Liver (tissue), 9 donors: ENCODE results near the gene UGT1A9. TPM values are rescaled to one million over a fixed set of nuclear protein-coding genes. Genes with fewer than 3 reads are reported as not detected.

Source experiments
- DNase-seq: peaks from one replicate; pipeline ENCODE4 v3.0.0-alpha.2; 2017; ENCODE audit warnings: low spot score
- H3K27ac ChIP-seq, 2 donors: one replicate each; pipeline ENCODE4 v1.7.0; 2013; ENCODE audit warnings: inconsistent platforms in 2 of 2, low read length in 2 of 2, control low read depth in 1 of 2, low read depth in 1 of 2, mild to moderate bottlenecking in 1 of 2
- H3K27me3 ChIP-seq, 4 donors: one replicate each; pipeline versions ENCODE4 v1.6.1 to v1.7.0; 2013; ENCODE audit warnings: low read length in 3 of 4, inconsistent platforms in 1 of 4, mild to moderate bottlenecking in 1 of 4, moderate library complexity in 1 of 4; ENCODE audit not compliant: control insufficient read depth in 4 of 4, insufficient read depth in 4 of 4
- H3K36me3 ChIP-seq, 4 donors: one replicate each; pipeline versions ENCODE4 v1.6.1 to v1.7.0; 2013; ENCODE audit warnings: low read length in 3 of 4, mild to moderate bottlenecking in 3 of 4, low read depth in 1 of 4, moderate library complexity in 1 of 4; ENCODE audit not compliant: control insufficient read depth in 4 of 4, insufficient read depth in 3 of 4
- H3K4me1 ChIP-seq, 4 donors: one replicate each; pipeline versions ENCODE4 v1.6.1 to v1.7.0; 2013; ENCODE audit warnings: low read length in 3 of 4, mild to moderate bottlenecking in 3 of 4, moderate library complexity in 1 of 4; ENCODE audit not compliant: control insufficient read depth in 4 of 4, insufficient read depth in 4 of 4
- H3K4me3 ChIP-seq, 3 donors: one replicate each; pipeline versions ENCODE4 v1.6.1 to v1.7.0; 2013; ENCODE audit warnings: low read length in 3 of 3, control low read depth in 1 of 3, low read depth in 1 of 3, mild to moderate bottlenecking in 1 of 3
- H3K9ac ChIP-seq, 2 donors: one replicate each; pipeline ENCODE4 v1.7.0; 2013; ENCODE audit warnings: low read length in 2 of 2, mild to moderate bottlenecking in 2 of 2, moderate library complexity in 2 of 2, control low read depth in 1 of 2, low read depth in 1 of 2
- H3K9me3 ChIP-seq, 4 donors: one replicate each; pipeline versions ENCODE4 v1.6.1 to v1.7.0; 2013; ENCODE audit warnings: low read length in 3 of 4; ENCODE audit not compliant: control insufficient read depth in 4 of 4
- FOXA1 ChIP-seq: IDR thresholded peaks from 2 replicates; pipeline ENCODE4 v1.6.1; 2016; ENCODE audit warnings: antibody characterized with exemption
- FOXA2 ChIP-seq: IDR thresholded peaks from 2 replicates; pipeline ENCODE4 v1.6.1; 2016; ENCODE audit warnings: antibody characterized with exemption
- GABPA ChIP-seq, 2 donors: IDR thresholded peaks in 1 of 2; conservative IDR thresholded peaks in 1 of 2; 2 replicates each; pipeline ENCODE4 v1.6.1; 2016; ENCODE audit warnings: antibody characterized with exemption in 2 of 2, mild to moderate bottlenecking in 1 of 2, moderate library complexity in 1 of 2
- HNF4A ChIP-seq, 2 donors: conservative IDR thresholded peaks; 2 replicates each; pipeline ENCODE4 v1.6.1; 2016; ENCODE audit warnings: antibody characterized with exemption in 2 of 2, mild to moderate bottlenecking in 2 of 2
- HNF4G ChIP-seq: IDR thresholded peaks from 2 replicates; pipeline ENCODE4 v1.6.1; 2016; ENCODE audit warnings: antibody characterized with exemption
- JUND ChIP-seq, 2 donors: IDR thresholded peaks; 2 replicates each; pipeline ENCODE4 v1.6.1; 2016; ENCODE audit warnings: antibody characterized with exemption in 2 of 2
- NR2F2 ChIP-seq: IDR thresholded peaks from 2 replicates; pipeline ENCODE4 v1.6.1; 2016; ENCODE audit warnings: antibody characterized with exemption
- RAD21 ChIP-seq, 2 donors: IDR thresholded peaks; 2 replicates each; pipeline ENCODE4 v1.6.1; 2016; ENCODE audit warnings: antibody characterized with exemption in 2 of 2, mild to moderate bottlenecking in 2 of 2
- RXRA ChIP-seq, 2 donors: IDR thresholded peaks; 2 replicates each; pipeline ENCODE4 v1.6.1; 2017 to 2018; ENCODE audit warnings: antibody characterized with exemption in 2 of 2, mild to moderate bottlenecking in 1 of 2
- TAF1 ChIP-seq: conservative IDR thresholded peaks from 2 replicates; pipeline ENCODE4 v1.6.1; 2016; ENCODE audit warnings: antibody characterized with exemption, mild to moderate bottlenecking
- YY1 ChIP-seq: IDR thresholded peaks from 2 replicates; pipeline ENCODE4 v1.6.1; 2016; ENCODE audit warnings: antibody characterized with exemption, mild to moderate bottlenecking
- WGBS: extraction: QIAGEN DNeasy Blood & Tissue Kit; methylation state at CpG from one replicate; pipeline ENCODE4 v1.1.7; 2013; 5-methylcytosine and 5-hydroxymethylcytosine counted together
- polyA plus RNA-seq, 2 donors: library from polyadenylated mRNA; stranded (reverse) in 1 of 2; unstranded in 1 of 2; fragments of 200-250 nt in 1 of 2; fragments of >200 nt in 1 of 2; fragmentation: Nextera tagmentation in 1 of 2; extraction: Ambion mirVana in 1 of 2; gene quantifications; one replicate each; pipeline versions ENCODE4 v1.2.1 to v1.2.3, GENCODE V29; 2013 to 2015
- total RNA-seq, 2 donors: library from RNA; depleted of rRNA; stranded (reverse); fragments of >200 nt; gene quantifications; one replicate each; pipeline ENCODE4 v1.2.3, GENCODE V29; 2014
- TF ChIP-seq, protein P1 (sequence below): IDR thresholded peaks from 2 replicates; pipeline ENCODE4 v1.6.1; 2016; ENCODE audit warnings: antibody characterized with exemption, mild to moderate bottlenecking
- TF ChIP-seq, protein P2 (sequence below): IDR thresholded peaks from 2 replicates; pipeline ENCODE4 v1.6.1; 2016; ENCODE audit warnings: antibody characterized with exemption
- TF ChIP-seq, protein P3 (sequence below): fragments of 150-350 bp; IDR thresholded peaks from 2 replicates; pipeline ENCODE4 v1.5.1; 2017; ENCODE audit warnings: improper control_type of control experiment, low read depth, low read length; ENCODE audit not compliant: missing input control
- donor health status: healthy.
- donor health status: healthy.
- donor health status: healthy.
- donor health status: healthy.
- donor health status: healthy.

Gene UGT1A9
- total and polyA plus RNA-seq, 4 donors: 14.3 to 62.3 (median 23.8) TPM; not detected in 1

- TF ChIP-seq, protein P1, sequence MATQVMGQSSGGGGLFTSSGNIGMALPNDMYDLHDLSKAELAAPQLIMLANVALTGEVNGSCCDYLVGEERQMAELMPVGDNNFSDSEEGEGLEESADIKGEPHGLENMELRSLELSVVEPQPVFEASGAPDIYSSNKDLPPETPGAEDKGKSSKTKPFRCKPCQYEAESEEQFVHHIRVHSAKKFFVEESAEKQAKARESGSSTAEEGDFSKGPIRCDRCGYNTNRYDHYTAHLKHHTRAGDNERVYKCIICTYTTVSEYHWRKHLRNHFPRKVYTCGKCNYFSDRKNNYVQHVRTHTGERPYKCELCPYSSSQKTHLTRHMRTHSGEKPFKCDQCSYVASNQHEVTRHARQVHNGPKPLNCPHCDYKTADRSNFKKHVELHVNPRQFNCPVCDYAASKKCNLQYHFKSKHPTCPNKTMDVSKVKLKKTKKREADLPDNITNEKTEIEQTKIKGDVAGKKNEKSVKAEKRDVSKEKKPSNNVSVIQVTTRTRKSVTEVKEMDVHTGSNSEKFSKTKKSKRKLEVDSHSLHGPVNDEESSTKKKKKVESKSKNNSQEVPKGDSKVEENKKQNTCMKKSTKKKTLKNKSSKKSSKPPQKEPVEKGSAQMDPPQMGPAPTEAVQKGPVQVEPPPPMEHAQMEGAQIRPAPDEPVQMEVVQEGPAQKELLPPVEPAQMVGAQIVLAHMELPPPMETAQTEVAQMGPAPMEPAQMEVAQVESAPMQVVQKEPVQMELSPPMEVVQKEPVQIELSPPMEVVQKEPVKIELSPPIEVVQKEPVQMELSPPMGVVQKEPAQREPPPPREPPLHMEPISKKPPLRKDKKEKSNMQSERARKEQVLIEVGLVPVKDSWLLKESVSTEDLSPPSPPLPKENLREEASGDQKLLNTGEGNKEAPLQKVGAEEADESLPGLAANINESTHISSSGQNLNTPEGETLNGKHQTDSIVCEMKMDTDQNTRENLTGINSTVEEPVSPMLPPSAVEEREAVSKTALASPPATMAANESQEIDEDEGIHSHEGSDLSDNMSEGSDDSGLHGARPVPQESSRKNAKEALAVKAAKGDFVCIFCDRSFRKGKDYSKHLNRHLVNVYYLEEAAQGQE: no peak
Measured at GRCh38 chr2:233813236-233814055, 141.7 kb downstream of the UGT1A9 start (continued).

- no peaks in the 10 kb centered on the region for H3K9me3 ChIP-seq
- TF ChIP-seq RAD21 (IDR thresholded peaks at IDR 0.05): no peak
- no peak for TF ChIP-seq NR2F2
- peaks cover 0 to 9% (median 4%) of the 10 kb centered on the region in 4 donors for H3K4me1 ChIP-seq
- 87% methylated on average over 2 of the region's 2 CpGs for WGBS
- no peak overlapping the region for H3K27ac ChIP-seq
- no peak overlapping the region for H3K4me3 ChIP-seq
- H3K36me3 ChIP-seq: no peaks in the 10 kb centered on the region
- no peak for DNase-seq
- no peaks in the 10 kb centered on the region for H3K27me3 ChIP-seq
- no peak overlapping the region for H3K9ac ChIP-seq
Measured at GRCh38 chr2:233814056-233814835, 142.5 kb downstream of the UGT1A9 start.

- H3K36me3 ChIP-seq: no peaks in the 10 kb centered on the region
- TF ChIP-seq JUND (IDR thresholded peaks at IDR 0.05) (no peak), RXRA (IDR thresholded peaks at IDR 0.05) (no peak), FOXA1 (no peak), HNF4G (no peak), HNF4A (conservative IDR thresholded peaks at IDR 0.05) (no peak), YY1 (no peak), FOXA2 (no peak), NR2F2 (no peak), GABPA (IDR thresholded peaks at IDR 0.05 in 1 of 2, conservative IDR thresholded peaks at IDR 0.05 in 1 of 2) (no peak), TAF1 (no peak), RAD21 (IDR thresholded peaks at IDR 0.05) (no peak)
- TF ChIP-seq, protein P2, sequence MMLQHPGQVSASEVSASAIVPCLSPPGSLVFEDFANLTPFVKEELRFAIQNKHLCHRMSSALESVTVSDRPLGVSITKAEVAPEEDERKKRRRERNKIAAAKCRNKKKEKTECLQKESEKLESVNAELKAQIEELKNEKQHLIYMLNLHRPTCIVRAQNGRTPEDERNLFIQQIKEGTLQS: no peak
- TF ChIP-seq, protein P3, sequence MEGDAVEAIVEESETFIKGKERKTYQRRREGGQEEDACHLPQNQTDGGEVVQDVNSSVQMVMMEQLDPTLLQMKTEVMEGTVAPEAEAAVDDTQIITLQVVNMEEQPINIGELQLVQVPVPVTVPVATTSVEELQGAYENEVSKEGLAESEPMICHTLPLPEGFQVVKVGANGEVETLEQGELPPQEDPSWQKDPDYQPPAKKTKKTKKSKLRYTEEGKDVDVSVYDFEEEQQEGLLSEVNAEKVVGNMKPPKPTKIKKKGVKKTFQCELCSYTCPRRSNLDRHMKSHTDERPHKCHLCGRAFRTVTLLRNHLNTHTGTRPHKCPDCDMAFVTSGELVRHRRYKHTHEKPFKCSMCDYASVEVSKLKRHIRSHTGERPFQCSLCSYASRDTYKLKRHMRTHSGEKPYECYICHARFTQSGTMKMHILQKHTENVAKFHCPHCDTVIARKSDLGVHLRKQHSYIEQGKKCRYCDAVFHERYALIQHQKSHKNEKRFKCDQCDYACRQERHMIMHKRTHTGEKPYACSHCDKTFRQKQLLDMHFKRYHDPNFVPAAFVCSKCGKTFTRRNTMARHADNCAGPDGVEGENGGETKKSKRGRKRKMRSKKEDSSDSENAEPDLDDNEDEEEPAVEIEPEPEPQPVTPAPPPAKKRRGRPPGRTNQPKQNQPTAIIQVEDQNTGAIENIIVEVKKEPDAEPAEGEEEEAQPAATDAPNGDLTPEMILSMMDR: no peak
- TF ChIP-seq, protein P1: no peak
- no peaks in the 10 kb centered on the region for H3K9me3 ChIP-seq
- H3K4me3 ChIP-seq: no peak overlapping the region
- WGBS: 85% methylated on average over 6 of the region's 6 CpGs
- no peak overlapping the region for H3K9ac ChIP-seq
- H3K27ac ChIP-seq: no peak overlapping the region
- no peak for DNase-seq
- peaks cover 0 to 9% (median 4%) of the 10 kb centered on the region in 4 donors for H3K4me1 ChIP-seq
- no peaks in the 10 kb centered on the region for H3K27me3 ChIP-seq
Measured at GRCh38 chr2:233815861-233816260, 144.2 kb downstream of the UGT1A9 start.
